HG02623 (cell line): Measurements from ENCODE around the gene FAM186B.
A peak's percentile ranks its signal among the peaks of the same experiment; 100 is the strongest.
"Not testable (repeated sequence)": the region's sequence is repeated elsewhere in the genome, so short reads cannot be mapped to it uniquely, and the experiment has no call there.

ENCODE experiments used
- ATAC-seq: cut with Tn5 transposase; IDR thresholded peaks from one replicate; pipeline ENCODE4 v1.9.1; 2021; ENCODE audit warnings: moderate library complexity; ENCODE audit not compliant: unreplicated experiment

FAM186B gene, protein sequence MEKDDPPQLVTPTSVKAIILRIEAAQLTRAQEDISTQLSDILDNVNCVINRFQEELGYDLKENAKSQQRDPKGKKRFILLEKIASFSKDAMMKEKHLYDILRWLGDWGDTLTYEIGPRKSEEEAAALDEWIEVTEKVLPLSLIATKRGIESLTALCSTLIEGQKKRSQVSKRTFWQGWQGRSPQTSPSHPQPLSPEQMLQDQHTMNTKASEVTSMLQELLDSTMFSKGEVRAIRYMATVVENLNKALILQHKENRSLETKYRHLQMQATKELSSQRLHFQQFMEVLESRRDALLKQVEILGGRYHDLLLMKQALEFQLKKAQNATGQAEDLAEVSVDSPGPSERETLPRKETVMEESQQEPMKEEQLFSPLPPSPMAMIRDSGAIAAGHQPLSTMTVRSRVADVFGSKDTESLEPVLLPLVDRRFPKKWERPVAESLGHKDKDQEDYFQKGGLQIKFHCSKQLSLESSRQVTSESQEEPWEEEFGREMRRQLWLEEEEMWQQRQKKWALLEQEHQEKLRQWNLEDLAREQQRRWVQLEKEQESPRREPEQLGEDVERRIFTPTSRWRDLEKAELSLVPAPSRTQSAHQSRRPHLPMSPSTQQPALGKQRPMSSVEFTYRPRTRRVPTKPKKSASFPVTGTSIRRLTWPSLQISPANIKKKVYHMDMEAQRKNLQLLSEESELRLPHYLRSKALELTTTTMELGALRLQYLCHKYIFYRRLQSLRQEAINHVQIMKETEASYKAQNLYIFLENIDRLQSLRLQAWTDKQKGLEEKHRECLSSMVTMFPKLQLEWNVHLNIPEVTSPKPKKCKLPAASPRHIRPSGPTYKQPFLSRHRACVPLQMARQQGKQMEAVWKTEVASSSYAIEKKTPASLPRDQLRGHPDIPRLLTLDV

GRCh38 chr12:49605539-49605938, at the start of gene FAM186B:
Gene FAM186B, minus strand, starts transcription at chr12:49605639. Its CDS starts 162 bp downstream, at chr12:49605477.
- not testable (repeated sequence) for ATAC-seq

- no peak for ATAC-seq
Observed at GRCh38 chr12:49654715-49655114, 49.3 kb upstream of the FAM186B start.

DNA sequence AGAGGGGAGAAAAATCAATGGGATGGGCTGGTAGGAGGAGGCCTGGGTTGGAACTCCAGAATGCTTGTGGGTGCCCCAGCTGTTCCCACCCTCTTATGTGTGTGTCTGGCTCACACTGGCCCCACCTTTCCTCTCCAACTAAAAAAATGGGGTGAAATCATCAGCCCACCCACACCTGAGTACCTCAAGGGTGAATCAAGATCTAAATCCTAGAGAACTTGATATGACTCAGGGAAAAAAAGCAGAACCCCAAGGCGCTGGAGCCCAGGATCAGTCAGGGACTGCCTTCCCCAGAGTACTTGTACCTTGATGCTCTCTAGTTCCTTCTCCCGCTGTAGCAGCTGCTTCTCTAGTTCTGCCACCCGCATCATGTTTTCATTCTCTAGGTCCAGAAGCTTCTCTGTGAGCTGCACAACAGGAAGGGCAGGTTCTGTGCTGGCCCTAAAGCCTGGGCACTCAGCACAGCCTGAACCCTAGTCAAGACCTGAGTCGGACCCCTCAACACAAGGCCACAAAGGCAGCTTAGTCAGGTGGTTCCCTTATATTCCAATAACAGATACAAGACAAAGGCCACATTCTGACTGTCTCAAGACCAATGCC, 47.6 kb upstream of the FAM186B start:
- no peak for ATAC-seq

- no peak for ATAC-seq
Observed at GRCh38 chr12:49651855-49652254, 46.4 kb upstream of the FAM186B start.

- ATAC-seq: no peak
Observed at GRCh38 chr12:49649892-49650291, 44.5 kb upstream of the FAM186B start.

- ATAC-seq: no peak
Observed at GRCh38 chr12:49649445-49649844, 44.0 kb upstream of the FAM186B start.

GRCh38 chr12:49648712-49649003, 43.2 kb upstream of the FAM186B start:
- no peak for ATAC-seq

DNA sequence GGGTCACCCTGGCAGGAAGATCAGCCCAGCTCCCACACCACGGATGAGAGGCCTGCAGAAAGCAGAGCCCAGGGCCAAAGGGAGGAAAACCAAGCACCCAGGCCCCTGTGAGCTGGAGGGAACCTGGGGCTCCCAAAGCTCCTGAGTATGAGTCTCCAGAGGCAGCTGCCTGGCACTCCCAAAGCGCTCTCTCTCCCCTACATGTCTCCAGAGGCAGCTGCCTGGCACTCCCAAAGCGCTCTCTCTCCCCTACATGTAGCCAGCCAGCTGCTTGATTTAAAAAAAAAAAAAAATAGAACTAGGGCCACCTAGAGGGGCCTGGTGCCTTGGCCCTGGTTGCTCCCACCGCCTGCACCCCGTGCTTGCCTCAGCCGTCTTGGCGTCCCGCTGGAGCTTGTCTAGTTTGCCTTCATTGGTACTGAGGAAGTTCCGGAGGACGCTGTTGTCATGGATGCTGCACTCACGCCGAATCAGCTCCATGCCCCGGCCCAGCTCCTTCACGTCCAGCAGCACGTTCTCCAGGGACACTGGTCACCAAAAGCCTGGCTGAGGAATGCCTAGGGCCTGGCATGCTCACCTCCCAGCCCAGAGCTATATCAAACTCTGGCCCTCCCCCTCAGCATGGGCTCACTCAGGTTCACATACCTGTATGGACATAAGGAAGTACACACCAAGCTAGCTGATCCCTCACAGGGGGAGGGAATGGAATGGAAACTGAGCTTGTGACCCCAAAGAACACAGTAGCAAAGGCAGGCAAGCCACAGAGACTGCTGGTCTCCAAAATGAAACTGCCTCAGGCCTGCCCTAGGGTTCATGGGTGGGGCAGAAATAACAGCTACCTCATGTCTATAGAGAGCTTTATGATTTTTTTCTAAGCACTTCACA, 42.6 kb upstream of the FAM186B start:
- ATAC-seq: no peak

DNA sequence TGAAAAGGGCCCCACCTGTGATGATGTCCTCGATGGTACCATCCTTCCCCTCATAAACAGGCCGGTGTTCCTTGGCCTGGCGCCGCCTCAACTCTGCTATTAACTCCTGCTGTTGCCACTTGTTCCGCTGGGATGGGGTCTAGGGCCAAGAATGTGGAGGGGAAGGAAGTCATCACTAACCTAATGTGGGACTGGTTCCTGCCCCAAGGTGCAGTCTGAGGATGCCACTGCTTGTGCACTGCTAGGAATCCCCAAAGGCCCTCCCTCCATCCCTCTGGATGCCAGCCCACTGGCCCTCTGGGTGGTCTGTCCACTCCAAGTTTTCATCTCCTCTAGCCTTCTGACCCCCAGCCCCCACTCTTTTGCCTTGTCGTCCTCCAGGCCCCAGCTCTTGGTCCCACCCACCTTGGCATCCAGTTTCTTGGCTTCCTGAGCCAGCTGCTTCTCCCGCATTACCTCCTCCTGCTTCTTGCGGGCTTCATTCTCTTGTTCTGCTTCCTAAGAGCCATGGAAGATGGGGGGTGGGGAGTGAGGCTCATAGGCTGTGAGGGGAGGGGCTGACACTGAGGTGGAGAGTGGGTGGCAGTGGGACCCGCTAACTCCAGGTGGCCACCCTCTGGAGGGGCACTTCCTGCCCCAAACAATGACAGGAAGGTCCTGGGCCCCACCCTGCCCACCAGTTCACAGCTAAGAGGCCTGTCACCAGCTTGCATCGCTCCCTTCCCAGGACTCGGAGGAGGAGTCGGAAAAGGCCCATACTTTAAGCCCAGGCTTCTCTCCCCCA, 41.6 kb upstream of the FAM186B start:
- ATAC-seq: no peak

DNA sequence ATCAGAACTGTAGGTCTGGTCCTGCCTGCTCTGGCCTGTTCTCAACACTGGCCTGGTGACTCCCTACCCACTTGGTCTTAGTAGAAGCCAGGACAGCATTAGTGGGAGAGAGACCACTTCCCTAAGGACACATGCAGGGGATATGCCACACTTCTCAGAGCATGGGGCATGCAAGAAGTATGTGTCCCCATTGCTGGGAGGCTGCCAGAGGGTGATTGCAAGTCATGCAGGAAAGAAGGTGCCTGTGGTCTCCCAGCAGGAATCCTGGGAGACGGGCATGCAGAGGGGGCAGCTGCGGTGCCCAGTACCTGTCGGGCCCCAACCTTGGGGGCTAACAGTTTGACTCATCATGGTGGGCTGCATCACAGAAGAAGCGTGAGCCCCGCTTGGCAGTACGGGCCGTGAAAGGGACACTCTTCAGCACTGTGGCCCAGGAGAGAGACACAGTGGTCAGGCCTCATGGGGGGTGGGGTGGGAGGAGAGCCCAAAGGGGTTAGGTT, 40.9 kb upstream of the FAM186B start:
- no peak for ATAC-seq

DNA sequence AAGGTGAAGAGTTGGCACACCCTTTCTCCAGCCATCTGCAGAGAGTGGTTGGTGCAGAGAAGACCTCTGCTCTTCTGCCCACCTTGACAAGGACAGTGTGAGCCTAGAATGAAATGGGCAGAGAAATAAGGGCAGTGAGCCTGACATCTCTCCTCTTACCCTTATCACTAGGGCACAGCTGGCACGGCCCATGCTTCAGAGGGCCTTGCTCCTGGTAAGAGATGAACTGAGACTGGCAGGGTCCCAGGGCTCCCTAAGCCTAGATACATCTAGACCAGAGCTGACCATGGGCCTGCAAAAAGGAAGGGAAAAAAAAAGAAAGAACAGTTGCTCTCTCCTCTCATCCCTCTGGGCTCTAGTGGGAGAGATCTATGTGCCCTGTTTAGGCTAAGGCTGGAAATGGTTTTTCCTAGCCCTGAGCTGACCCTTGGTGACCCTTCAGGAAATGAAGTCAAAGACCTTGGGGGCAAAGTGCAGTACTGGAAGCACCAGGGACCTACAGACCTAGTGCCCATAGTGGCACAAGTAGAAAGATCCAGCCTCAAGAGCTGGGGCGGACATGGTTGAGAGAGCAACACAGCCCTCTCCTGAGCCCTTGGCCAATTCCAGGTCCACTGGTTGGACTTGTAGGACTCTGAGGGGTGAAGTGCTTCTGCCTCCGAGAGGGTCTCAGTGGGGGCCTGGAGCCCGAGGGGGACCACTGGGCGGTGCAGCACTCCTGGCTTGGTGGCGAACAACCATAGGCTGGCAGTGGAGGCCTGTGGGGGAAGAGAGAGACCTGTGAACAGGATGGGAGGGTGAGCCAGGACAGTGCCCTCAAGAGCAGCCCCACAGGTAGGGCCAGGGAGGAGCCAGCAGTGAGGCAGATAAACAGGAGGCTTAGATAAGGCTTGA, 40.0 kb upstream of the FAM186B start:
- no peak for ATAC-seq

DNA sequence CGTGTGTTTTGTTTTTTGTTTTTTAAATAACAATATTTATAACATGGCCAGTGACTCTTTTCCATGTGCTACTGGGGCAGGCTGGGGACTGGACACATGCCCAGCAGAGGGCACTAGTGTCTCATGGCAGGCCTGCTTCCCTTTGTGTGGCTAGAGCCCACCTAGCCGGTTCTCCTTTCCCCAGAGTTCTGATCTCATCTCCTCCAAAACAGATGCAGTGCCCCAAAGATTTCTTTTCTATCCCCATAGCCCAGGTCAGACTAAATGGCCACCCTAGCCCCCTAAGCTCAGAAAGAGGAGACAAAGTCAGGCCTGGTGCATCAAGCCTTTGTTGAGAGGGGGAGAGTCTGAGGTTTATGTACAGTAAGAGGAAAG, 39.2 kb upstream of the FAM186B start:
- ATAC-seq: no peak

DNA sequence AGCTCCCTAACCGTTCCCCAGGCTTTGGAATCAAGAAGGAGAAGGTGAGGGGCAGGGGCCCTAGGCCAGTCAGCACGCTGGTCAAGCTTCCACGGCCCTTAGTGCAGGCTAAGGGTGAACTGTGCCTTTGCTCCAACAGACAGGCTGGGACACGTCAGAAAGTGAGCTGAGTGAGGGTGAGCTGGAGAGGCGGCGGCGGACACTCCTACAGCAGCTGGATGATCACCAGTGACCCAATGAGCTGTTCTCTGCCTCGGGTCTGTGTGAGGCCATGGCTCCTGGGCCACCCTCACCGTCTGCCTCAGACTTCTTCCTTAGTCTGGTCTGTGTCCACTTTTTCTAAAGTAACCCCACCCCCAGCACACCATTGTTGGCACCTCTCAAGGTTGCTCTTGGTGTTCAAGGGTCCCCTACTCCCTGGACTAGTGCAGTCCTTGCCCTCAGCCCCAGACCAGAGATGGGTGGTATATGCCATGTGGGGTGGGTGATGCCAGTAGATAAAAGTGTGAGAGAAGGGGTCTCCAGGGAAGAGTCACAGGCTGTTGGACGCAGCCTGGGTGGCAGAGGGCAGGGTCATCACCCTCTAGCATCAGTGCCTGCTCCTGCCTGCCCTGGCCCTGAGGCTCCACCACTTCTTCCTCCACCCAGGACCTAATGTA, 38.7 kb upstream of the FAM186B start:
- no peak for ATAC-seq

DNA sequence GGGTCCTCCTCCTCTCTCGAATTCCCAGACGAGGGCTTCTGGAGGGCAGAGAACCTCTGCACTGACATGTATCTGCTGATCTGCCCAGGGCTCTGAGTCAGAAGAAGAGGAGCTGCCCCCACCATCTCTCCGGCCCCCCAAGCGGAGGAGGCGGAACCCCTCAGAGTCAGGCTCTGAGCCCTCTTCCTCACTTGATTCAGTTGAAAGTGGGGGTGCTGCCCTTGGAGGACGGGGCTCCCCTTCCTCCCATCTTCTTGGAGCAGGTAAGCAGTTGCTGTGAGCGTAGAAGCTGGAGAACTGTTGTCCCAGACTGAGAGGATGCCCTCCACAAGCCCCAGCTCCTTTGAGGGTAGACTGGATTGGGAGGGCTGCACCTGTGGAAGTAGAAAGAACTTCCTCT, 37.7 kb upstream of the FAM186B start:
- no peak for ATAC-seq

DNA sequence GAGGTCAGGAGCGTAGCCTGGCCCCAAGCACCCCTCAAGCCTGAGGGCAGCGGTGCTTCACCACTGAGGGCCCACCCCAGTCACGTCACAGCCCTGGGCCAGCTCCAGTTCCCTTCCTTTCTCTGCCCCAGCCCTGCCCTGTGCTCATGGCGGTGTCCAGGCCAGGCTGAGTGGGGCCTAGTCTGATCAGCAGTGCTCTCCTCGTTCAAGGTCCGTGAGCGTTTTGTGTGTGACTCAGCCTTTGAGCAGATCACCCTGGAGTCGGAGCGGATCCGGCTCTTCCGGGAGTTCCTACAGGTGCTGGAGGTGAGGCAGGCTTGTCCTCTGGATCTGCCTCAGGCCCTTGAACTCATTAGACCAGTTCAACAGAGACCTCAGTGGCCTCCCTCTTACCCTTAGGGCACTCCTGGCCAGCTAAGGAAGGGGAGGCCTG, 36.9 kb upstream of the FAM186B start:
- ATAC-seq: no peak

DNA sequence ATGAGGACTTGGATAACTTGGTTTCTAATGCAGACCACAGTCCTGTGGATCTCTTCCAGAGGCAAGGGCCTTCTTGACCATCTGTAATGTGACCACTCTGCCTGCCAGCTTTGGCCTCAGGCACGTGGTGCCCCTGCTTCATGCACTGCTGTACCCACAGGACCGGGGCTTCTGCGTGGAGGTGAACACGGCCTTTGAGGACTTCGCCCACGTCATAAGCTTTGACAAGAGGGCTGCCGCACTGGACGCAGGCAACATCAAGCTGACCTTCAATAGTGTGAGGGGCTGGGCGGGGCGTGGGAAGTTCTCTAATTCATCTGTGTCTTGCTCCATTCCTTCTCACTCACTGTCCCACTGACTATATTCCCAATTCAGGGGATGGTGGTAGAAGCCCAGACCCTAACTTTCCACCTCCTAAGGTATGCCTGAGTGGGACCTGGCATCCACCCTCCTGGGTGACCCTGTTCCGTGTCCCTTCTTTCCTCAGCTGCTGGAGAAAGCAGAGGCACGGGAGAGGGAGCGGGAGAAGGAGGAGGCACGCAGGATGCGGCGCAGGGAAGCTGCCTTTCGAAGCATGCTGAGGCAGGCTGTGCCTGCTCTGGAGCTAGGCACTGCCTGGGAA, 36.4 kb upstream of the FAM186B start:
- ATAC-seq: no peak

- ATAC-seq: peak; percentile 45
Observed at GRCh38 chr12:49636979-49637755, 31.7 kb upstream of the FAM186B start.
